ENCODE results near the gene VSIR.

The VSIR gene

DNA sequence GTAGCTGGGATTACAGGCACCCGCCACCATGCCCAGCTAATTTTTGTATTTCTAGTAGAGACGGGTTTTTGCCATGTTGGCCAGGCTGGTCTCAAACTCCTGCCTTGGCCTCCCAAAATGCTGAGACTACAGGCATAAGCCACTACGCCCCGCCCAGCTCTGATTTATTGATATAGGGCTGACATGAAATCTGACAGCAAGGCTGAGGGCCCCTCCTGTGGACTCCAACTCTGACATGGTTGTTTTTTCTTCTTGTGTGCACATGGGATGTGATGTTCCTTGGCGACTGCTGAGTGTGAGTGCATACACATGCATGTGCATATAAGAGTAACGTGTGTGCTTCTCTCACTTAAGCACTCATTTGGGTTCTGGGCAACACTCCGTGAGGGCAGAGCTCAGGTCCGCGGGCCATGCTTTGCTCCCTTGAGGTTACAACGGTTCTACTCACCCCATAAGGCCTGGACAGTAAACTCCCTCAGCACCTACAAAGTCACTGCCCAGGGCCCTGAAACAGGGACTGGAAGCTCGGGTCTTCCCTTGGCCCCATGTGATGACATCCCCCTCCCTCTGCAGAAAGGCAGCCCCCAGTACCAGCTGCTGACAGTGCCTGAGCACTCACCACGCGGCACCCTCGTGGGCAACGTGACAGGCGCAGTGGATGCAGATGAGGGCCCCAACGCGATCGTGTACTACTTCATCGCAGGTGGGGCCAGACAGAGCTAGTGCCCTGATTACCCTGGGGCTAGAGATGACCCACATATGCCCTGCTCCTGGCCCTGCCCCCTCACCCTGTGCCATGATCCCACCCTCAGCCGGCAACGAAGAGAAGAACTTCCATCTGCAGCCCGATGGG is 33.6 kb upstream of the VSIR start:
- no peak for DNase-seq

DNA sequence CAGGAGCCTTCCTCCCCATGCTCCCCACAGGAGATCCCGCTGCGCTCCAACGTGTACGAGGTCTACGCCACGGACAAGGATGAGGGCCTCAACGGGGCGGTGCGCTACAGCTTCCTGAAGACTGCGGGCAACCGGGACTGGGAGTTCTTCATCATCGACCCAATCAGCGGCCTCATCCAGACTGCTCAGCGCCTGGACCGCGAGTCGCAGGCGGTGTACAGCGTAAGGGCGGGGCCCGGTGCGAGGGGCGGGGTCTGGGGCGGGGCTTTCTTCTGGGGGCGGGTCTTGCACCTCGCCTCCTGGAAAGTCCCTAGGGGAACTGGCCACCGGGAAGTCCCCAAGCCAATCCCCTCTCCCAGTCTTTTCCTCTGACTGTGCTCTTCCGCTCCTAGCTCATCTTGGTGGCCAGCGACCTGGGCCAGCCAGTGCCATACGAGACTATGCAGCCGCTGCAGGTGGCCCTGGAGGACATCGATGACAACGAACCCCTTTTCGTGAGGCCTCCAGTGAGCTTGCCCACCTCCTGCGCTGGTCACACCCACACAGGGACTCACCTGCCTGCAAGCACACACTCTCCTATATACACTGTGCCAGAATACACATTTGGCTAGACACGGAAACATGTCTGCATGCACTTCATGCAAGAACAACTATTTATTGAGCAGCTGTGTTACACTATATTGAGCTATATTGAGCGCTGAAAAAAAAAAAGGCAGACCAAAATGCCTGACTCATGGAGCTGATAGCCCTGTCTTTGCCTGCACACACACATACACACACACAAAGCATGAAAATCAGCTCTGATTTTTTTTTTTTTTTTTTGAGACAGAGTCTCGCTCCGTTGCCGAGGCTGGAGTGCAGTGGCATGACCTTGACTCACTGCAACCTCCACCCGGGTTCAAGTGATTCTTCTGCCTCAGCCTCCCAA is 32.7 kb upstream of the VSIR start:
- DNase-seq = no peak

DNA sequence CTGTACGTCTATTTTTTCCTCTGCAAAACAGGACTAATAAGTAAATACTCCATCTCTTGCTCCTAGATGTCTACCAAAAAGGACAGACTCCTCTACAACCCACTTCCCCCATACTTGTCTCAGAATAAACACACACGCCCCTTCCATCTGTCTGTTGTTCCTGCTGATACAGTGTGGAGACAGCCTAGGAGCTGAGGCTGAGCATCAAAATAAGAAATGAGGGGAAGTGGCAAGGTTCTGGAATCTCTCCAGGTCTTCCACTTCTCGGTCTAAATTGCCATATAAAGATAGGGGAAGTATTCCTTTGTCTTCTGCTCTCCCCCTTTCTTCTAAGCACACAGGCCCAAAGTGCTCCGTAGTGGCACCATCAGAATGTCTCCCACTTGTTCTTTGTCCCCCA is 30.8 kb upstream of the VSIR start:
- DNase-seq = no peak

DNA sequence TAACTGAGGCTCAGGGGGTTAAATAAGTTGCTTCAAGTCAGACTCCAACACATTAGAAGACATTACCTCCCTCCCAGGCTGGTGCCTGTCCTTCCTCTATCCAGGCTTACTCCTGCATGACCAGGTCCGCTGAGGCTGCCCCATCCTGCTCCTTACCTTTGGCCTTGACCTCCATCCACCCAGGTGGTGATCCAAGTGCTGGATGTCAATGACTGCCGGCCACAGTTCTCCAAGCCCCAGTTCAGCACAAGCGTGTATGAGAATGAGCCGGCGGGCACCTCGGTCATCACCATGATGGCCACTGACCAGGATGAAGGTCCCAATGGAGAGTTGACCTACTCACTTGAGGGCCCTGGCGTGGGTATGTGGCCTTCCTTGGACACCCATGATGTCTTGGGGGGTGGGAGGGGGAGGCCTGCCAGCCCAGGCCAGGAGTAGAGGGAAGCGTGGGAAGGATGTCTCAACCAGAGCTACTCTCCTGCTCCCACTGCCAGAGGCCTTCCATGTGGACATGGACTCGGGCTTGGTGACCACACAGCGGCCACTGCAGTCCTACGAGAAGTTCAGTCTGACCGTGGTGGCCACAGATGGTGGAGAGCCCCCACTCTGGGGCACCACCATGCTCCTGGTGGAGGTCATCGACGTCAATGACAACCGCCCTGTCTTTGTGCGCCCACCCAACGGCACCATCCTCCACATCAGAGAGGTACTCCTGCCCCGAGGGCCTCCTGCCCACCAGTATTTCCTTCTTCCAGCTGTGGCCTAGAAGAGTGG is 29.6 kb upstream of the VSIR start:
- DNase-seq = no peak

DNA sequence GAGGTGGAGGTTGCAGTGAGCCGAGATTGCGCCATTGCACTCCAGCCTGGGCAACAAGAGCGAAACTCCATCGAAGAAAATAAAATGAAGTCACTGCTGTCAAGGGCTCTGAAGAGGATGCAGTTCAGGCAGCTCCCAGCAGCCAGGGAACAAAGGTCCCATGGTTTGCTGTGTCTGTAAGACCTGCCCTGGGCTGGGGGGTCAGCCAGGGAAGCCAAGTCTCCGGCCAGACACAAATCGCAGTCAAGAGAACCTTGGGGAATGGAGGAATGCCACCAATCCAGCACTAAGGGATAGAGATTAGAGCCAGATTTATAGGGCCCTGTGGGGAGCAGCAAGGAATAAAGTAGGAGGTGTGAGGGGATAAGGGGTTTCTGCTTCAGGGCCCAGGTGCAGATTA is 28.9 kb upstream of the VSIR start:
- DNase-seq = no peak

DNA sequence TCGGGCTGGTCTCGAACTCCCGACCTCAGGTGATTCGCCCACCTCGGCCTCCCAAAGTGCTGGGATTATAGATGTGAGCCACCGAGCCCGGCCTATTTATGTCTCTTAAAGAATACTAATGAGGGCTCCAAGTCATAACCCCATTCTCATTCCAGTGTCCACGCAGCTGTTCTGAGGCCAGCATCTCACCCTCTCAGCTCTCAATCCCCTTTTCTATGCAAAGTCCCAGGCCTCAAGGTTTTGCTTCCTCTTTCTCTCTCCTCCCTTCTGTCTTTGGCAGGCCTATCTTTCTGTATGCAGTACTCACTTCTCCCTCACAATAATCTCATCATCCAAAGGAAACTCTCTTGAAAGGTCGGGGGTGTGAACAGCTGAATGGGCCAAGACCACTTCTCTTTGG is 28.0 kb upstream of the VSIR start:
- no peak for DNase-seq

DNA sequence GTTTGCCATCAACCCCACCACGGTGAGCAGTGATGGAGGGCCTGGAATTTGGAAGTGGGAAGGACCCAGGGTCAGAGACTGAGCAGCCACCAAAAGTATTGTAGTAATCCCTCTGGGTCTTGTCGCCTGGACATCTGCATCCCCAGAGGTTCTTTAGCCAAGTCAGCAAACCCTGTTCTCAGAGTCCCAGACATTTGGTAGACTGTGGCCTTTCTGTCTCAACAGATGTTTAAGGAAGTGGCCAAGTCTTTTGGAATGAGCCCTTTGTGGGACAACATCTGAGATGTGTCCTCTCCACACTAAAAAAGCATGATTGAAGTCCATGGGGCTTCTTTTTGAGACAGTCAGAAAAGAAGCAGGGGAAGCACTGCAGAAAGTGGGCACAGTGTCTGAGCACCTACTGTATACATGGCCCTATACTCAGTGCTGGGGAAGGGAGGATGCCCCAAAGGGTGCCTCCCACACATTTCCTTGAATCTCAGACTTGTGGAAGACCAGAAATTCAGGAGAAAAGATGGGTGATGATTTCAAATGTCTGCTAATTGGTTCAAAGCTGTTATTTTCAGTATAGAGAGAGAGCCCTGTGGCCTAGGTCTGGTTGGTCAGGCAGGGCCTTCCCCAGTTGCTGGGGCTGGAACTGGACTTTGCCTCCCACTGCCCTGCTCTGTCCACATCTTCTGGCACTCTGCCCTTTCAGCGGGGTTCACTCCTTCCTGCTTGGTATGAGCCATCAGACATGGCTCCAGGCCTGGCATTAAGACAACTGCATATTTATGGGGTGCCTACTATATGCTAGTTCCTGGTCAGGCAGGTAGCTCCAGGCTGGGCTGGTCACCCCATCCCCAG is 26.5 kb upstream of the VSIR start:
- DNase-seq = no peak

DNA sequence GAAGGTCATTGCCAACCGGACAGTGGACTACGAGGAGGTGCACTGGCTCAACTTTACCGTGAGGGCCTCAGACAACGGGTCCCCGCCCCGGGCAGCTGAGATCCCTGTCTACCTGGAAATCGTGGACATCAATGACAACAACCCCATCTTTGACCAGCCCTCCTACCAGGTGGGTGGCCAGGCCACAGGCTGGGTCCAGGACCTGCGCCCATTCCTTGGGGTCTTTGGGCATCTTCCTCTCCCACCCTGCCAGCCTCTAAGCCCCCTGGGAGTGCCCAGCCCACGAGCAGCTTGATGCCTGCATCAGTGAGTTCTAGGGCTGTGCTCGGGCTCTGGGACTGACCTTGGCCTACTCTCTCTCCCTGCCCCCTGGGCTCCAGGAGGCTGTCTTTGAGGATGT is 25.8 kb upstream of the VSIR start:
- no peak for DNase-seq

DNA sequence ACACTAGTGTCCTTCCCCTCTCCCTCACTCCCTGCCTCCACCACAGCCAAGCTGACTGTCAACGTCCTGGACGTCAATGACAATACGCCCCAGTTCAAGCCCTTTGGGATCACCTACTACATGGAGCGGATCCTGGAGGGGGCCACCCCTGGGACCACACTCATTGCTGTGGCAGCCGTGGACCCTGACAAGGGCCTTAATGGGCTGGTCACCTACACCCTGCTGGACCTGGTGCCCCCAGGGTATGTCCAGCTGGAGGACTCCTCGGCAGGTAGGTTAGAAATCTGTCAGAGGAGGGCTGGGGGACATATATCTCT is 24.9 kb upstream of the VSIR start:
- DNase-seq = no peak

DNA sequence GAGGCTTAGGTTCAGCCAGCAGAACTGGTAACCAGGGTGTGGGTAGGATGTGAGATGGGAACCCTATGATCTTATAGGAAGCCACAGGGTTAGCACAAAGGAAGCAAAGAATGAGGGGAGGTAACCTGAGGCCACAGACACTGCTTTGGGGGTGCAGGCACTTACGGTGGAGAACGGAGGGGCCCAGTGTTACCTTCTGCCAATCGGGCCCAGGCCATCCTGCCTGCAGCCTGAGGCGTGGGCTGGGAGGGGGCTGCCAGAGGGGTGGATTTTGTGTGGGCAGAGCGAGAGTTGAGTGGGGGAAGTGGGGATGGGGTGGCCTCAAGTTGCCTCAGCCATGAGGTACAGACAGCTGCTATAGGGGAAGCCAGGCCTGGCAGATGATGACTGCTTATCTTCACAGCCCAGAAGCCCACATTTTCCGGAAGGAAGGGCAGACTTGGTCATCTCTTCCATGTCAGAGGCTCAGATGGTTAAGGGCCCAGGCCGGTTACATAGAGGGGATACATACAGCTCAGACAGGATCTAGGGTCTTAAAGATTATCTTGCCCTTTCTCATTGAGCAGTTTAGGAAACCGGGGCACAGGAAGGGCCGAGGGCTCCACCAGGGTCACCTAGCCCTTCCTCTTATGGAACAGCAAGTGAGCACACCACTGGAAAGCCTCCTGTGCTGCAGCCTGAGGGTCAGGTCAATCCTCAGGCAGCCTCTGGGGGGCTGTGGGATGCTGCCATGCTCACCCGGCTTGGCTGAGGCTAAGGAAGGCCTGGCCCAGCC is 24.4 kb upstream of the VSIR start:
- no peak for DNase-seq

DNA sequence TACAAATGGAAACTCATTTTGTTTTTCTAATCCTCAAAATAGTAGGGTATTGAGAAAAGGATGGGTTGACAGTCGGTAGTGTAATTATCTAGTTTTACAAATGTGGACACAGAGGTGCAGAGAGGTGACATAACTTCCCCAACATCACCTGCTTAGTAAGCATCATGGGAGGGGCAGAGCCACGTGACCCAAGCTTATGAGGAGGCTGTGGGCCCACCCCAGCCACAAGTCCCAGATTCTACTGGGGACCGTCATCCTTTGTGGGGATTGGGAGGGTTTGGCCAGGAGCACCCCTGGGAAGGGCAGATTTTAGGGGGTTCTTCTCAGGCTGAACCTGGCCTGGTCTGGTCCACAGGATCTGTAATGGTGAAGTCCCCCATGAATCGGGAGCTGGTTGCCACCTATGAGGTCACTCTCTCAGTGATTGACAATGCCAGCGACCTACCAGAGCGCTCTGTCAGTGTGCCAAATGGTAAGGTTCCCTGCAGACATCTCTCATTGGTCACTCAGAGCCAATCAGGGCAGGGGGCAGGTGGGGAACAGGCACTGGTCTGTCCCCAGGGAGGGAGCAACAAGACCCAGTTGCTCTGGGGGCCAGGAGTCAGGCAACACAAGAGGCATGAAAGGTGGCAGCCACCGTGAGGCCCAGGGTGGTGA is 23.6 kb upstream of the VSIR start:
- DNase-seq = no peak

DNA sequence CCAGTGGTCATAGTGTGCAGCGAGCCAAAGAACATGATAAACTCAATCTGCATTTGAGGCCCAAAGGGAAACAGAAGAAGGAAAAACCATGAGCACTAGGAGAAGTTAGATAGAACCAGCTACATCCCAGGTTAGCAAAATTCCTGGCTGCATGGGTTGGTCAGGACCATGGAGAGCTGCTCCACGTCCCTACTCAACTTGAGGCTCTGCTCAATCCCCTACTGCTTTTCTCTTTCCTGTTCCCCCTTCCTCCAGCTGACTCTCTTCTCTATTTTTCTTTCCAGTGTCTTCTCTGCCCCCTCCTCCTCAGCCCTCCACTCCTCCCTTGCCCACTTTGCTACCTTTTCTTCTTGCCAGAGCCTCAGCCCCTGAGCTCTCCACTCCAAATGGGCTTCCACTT is 21.9 kb upstream of the VSIR start:
- no peak for DNase-seq

DNA sequence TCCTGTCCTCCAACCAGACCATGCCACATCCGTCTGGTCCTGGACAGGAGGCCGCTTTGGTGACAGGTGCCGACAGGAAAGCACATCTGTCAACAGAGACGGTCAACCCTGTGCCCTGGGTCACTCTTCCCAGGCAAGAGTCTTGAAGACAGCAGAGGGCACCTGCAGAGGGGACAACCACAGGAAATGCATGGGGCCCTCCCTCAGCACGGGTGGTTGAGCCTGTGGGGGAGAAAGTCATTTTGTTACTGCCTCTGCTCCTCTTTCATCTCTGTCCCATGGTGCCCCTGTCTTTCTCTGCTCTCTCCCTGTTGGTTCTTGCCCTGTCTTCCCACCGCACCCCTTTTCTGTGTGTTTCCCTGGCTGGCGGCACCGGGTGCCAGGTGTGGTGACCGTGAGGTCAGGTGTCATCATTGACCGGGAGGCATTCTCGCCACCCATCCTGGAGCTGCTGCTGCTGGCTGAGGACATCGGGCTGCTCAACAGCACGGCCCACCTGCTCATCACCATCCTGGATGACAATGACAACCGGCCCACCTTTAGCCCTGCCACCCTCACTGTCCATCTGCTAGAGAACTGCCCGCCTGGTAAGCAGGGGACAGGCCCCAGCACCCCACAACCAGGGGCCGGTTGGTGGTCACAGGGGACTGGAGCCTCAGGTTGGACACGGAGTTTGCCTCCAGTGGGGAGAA is 17.6 kb upstream of the VSIR start:
- DNase-seq = no peak

DNA sequence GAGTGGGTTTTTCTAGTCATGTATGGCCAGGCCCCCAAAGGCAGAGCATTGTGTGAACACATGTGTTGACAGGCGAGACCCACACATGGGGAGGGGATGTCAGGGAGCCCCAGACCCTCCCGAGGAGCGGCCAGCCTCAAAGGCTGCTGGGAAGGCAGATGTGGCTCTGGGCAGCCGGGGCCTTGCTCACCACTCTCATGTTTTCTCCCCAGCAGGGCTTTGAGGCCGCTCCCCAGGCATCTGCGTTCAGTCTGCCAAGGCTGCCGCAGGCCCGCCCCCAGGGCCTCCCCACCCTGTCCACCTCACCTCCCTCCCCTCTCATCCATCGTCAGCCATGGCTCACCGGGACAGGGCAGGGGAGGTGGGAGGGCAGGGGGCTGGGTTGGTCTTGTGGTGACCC is 16.6 kb upstream of the VSIR start:
- no peak for DNase-seq

DNA sequence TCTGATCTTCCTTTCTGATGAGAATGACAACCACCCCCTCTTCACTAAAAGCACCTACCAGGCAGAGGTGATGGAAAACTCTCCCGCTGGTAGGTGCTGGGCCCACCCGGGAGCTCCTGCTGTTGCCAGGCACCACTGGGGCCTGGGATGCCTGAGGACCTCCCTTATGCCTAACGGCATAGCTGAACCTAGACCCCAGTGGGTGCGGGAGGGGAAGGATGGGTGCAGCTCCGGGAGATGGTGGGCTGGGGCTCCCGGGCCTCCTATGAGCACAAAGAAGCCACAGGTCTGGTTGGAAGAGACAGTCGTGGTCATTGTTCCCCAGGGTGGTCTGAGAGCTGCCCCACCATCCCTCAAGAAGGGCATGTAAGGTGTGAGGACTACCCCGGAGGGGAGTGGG is 15.6 kb upstream of the VSIR start:
- no peak for DNase-seq

DNA sequence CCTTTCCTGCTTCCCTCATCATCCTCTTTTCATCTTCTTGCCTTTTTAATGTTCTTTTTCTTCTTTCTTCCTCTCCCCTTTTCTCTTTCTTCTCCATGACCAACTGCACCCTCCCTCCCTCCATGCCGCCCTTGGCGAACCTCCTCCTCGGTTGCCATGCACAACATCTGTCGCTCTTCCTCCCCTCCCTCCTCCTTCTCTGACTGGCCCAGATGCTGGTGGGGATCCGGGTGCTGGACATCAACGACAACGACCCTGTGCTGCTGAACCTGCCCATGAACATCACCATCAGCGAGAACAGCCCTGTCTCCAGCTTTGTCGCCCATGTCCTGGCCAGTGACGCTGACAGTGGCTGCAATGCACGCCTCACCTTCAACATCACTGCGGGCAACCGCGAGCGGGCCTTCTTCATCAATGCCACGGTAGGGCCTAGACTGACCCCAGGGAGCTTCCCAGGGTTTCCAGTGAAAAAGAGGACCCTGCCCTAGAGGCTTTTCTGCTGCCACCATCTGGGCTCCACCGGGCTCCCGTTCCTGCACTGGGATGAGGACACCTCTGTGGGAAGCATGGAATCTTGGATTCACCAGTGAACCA is 11.5 kb upstream of the VSIR start:
- no peak for DNase-seq

DNA sequence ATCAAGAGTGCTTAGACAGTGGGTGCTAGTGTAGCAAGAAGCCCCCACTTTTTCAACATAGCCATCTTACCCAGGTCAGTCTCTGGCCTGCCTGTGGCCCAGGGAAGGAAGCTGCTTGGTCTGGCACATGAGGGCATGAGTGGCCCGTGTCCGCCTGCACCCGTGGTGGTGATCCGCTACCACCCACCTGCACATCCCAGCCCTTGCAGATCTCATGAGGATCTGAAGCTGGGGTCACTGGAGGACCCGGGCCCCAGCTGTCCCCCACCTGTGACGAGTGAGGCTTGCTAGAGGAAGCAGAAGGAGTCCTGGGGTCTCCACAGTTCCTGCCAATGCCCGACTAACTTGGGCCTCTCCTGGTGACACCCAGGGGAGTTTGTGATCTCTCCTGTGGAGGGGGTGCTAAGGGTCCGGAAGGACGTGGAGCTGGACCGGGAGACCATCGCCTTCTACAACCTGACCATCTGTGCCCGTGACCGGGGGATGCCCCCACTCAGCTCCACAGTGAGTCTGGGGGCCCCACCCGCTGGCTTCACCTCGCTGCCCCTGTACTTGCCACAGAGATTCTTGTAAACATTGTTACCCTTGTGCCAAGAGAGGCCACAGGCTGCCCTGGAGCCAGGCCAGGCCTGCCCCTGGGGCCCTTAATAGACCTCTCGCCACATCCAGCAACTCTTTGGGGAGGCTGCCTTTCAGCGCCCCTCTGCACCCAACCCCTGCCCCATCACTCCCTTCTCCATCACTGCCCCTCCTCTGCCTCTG is 10.8 kb upstream of the VSIR start:
- no peak for DNase-seq

DNA sequence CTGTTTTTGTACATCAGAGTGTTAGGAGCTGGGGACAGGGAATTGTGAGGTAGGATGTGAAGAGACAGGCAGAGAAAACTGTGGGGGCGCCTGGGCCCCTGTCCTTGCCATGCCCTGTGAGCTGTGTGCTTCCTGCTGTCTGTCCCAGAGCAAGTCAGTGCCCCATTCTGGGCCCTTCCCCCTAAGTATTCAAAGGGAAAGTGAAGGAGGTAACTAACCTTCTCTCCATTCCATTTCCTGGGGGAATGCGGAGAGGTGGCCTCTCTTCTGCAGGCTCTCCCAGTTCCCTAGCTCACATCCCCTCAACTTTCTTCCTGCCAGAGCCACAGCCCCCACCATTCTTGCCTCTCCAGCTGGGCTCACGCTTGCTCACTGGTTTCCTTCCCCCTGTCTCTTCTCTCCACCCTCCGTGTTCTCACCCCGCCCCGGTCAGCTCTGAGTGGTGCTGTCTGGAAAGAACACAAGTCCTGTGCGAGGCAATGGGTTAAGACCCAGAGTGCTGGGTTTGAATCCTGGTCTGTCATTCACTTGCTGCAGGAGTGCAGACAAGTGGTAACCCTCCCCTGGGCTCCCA is 9.7 kb upstream of the VSIR start:
- DNase-seq = no peak

All from NCI-H1930 (cell line).